HepG2 (cell line): ENCODE data around the gene PSMD4. TPM values are rescaled to one million over a fixed set of nuclear protein-coding genes. Genes with fewer than 3 reads are reported as not detected.

Source experiments
- ARNT ChIP-seq: fragments of 450-650 bp; IDR thresholded peaks from 2 replicates; pipeline ENCODE4 v1.6.1; 2017
- CREB1 ChIP-seq, 2 experiments: fragments of 450-650 bp in 1 of 2; IDR thresholded peaks; 2 replicates each; pipeline ENCODE4 v1.6.1; 2016 to 2017; ENCODE audit warnings: control low read depth in 1 of 2, mild to moderate bottlenecking in 1 of 2, missing compliant biosample characterization in 1 of 2, missing genetic modification characterization in 1 of 2
- FOXA1 ChIP-seq, 2 experiments: fragments of 450-650 bp in 1 of 2; sonication (generic) in 1 of 2; formaldehyde crosslinking in 1 of 2; IDR thresholded peaks; 2 replicates each; pipeline versions ENCODE4 v1.4.0 to v1.6.1; 2016 to 2020; ENCODE audit warnings: missing genetic modification reagents in 1 of 2
- HDAC1 ChIP-seq: sonication (generic); formaldehyde crosslinking; IDR thresholded peaks from 2 replicates; pipeline ENCODE4 v1.5.1; 2020; ENCODE audit warnings: mild to moderate bottlenecking, missing genetic modification reagents
- JUNB ChIP-seq: sonication (generic); formaldehyde crosslinking; IDR thresholded peaks from 2 replicates; pipeline ENCODE4 v1.8.0; 2022; ENCODE audit warnings: missing genetic modification reagents, mild to moderate bottlenecking, borderline replicate concordance
- NCOR1 ChIP-seq: fragments of 200-600 bp; sonication (generic); IDR thresholded peaks from 2 replicates; pipeline ENCODE4 v1.7.0; 2017; ENCODE audit warnings: antibody characterized with exemption, low read length, borderline replicate concordance
- NFRKB ChIP-seq: fragments of 450-650 bp; IDR thresholded peaks from 2 replicates; pipeline ENCODE4 v1.6.1; 2017
- REPIN1 ChIP-seq: sonication (generic); formaldehyde crosslinking; IDR thresholded peaks from 2 replicates; pipeline ENCODE4 v1.8.0; 2022; ENCODE audit warnings: missing genetic modification reagents, low read depth, mild to moderate bottlenecking, borderline replicate concordance
- SMAD3 ChIP-seq: sonication (generic); formaldehyde crosslinking; IDR thresholded peaks from 2 replicates; pipeline ENCODE4 v1.4.0; 2020; ENCODE audit warnings: missing genetic modification reagents
- SMAD9 ChIP-seq: sonication (generic); formaldehyde crosslinking; IDR thresholded peaks from 2 replicates; pipeline ENCODE4 v1.5.1; 2020; ENCODE audit warnings: mild to moderate bottlenecking, missing genetic modification reagents
- SP2 ChIP-seq: sonication (generic); formaldehyde crosslinking; IDR thresholded peaks from 2 replicates; pipeline ENCODE4 v1.5.1; 2020; ENCODE audit warnings: mild to moderate bottlenecking, missing genetic modification reagents
- TBP ChIP-seq: sonication (generic); formaldehyde crosslinking; IDR thresholded peaks from 2 replicates; pipeline ENCODE4 v1.5.0; 2020; ENCODE audit warnings: missing genetic modification reagents
- ZBTB7A ChIP-seq: sonication (generic); formaldehyde crosslinking; IDR thresholded peaks from 2 replicates; pipeline ENCODE4 v1.8.0; 2022; ENCODE audit warnings: mild to moderate bottlenecking, missing genetic modification reagents
- ZFX ChIP-seq: sonication (generic); formaldehyde crosslinking; IDR thresholded peaks from 2 replicates; pipeline ENCODE4 v1.4.0; 2020; ENCODE audit warnings: mild to moderate bottlenecking, low read depth, missing genetic modification reagents, moderate library complexity
- ZKSCAN5 ChIP-seq: sonication (generic); formaldehyde crosslinking; IDR thresholded peaks from 2 replicates; pipeline ENCODE4 v1.5.1; 2020; ENCODE audit warnings: mild to moderate bottlenecking, missing genetic modification reagents
- ZNF205 ChIP-seq: IDR thresholded peaks from 2 replicates; pipeline ENCODE4 v1.6.1; 2018; ENCODE audit warnings: missing biosample characterization, missing genetic modification reagents
- ZNF235 ChIP-seq: sonication (generic); formaldehyde crosslinking; IDR thresholded peaks from 2 replicates; pipeline ENCODE4 v1.8.1; 2023; ENCODE audit warnings: mild to moderate bottlenecking, missing genetic modification reagents, borderline replicate concordance
- ZNF484 ChIP-seq: sonication (generic); formaldehyde crosslinking; IDR thresholded peaks from 2 replicates; pipeline ENCODE4 v1.5.1; 2020; ENCODE audit warnings: mild to moderate bottlenecking, low read depth, missing genetic modification reagents, borderline replicate concordance
- ZNF569 ChIP-seq: sonication (generic); formaldehyde crosslinking; IDR thresholded peaks from 2 replicates; pipeline ENCODE4 v1.5.0; 2020; ENCODE audit warnings: mild to moderate bottlenecking, missing genetic modification reagents, moderate library complexity, borderline replicate concordance
- ZNF607 ChIP-seq: sonication (generic); formaldehyde crosslinking; IDR thresholded peaks from 2 replicates; pipeline ENCODE4 v1.5.1; 2020; ENCODE audit warnings: missing genetic modification reagents, mild to moderate bottlenecking, borderline replicate concordance
- ZNF75D ChIP-seq: sonication (generic); formaldehyde crosslinking; IDR thresholded peaks from 2 replicates; pipeline ENCODE4 v1.8.1; 2023; ENCODE audit warnings: missing genetic modification reagents, mild to moderate bottlenecking, borderline replicate concordance
- ZNF772 ChIP-seq: sonication (generic); formaldehyde crosslinking; IDR thresholded peaks from 2 replicates; pipeline ENCODE4 v1.5.0; 2020; ENCODE audit warnings: mild to moderate bottlenecking, missing genetic modification reagents
- polyA plus RNA-seq, 8 experiments: library from polyadenylated mRNA; depleted of rRNA in 3 of 8; stranded (reverse) in 7 of 8; unstranded in 1 of 8; fragments of >200 nt; fragmentation: Illumina TruSeq in 4 of 8; extraction: Trizol in 4 of 8; gene quantifications; 2 replicates each; pipeline versions ENCODE4 v1.2.1 to v1.2.3, GENCODE V29; 2011 to 2016; ENCODE audit warnings: low read depth in 4 of 8, missing spikeins in 1 of 8, mixed read lengths in 1 of 8; ENCODE audit not compliant: insufficient read depth in 1 of 8
- total RNA-seq, 5 experiments: library from RNA; depleted of rRNA; stranded (reverse); fragments of >200 nt; fragmentation: Illumina TruSeq; extraction: Trizol; gene quantifications; 2 replicates each; pipeline ENCODE4 v1.2.3, GENCODE V29; 2016; ENCODE audit warnings: low read depth in 1 of 5
- TF ChIP-seq, protein P1 (sequence below): sonication (generic); formaldehyde crosslinking; IDR thresholded peaks from 2 replicates; pipeline ENCODE4 v1.5.0; 2020; ENCODE audit warnings: missing genetic modification reagents, mild to moderate bottlenecking, borderline replicate concordance
- TF ChIP-seq, protein P2 (sequence below): sonication (generic); formaldehyde crosslinking; IDR thresholded peaks from 2 replicates; pipeline ENCODE4 v1.5.1; 2020; ENCODE audit warnings: missing genetic modification reagents, mild to moderate bottlenecking, borderline replicate concordance
- TF ChIP-seq, protein P3 (sequence below): IDR thresholded peaks from 2 replicates; pipeline ENCODE4 v1.6.1; 2016
- TF ChIP-seq, protein P4 (sequence below): sonication (generic); formaldehyde crosslinking; IDR thresholded peaks from 2 replicates; pipeline ENCODE4 v1.5.1; 2020; ENCODE audit warnings: missing genetic modification reagents, mild to moderate bottlenecking, borderline replicate concordance

Gene PSMD4
- total and polyA plus RNA-seq, 2 of the 13 experiments (the other 11 are each of a cell fraction or from before 2014, with no cell fraction given) = 194 to 243 TPM

DNA sequence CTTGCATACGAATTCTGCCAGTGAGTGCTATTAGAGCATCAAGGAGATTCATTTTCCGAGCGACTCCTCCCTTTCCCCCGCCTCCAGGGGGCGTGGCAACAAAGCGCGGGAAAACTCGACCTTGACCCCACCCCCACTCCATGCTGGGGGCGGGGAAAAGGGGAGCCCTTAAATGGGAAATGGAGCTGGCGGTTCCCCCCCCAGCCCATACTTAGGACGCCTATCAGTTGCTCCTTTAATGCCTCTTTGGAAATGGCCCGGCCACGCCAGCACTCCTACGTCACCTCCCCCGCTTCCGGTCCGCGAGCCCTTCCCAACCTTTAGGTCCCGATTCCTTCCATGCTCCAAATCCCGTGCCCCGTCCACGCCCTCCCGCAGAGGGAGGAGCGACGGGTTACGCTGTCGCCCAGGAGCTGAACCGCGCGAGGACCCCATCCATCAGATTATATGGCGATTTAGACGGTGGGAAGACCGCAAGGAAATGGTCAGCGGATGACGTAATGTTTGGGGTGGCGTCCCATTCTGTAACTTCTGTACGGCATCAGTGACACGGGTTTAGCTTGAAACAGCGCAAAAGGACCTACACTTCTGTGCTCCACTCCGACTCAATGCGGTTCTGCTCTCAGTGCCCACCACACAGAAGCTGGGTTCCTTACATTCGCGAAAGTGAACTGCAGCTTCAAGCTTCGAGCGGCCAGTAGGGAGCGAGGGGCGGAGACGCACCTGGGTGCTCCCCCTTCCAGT is 26.9 kb downstream of the PSMD4 start (continued):
- TF ChIP-seq ZNF607 (CRISPR knock-in tag) = peak; percentile 56; the same call in 1 of the 2 replicates
- TF ChIP-seq JUNB (CRISPR knock-in tag) = no peak
- TF ChIP-seq, protein P1, sequence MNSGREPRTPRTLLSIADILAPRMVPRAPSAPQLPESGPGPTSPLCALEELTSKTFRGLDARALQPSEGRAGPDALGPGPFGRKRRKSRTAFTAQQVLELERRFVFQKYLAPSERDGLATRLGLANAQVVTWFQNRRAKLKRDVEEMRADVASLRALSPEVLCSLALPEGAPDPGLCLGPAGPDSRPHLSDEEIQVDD (CRISPR knock-in tag) = no peak
- TF ChIP-seq, protein P2, sequence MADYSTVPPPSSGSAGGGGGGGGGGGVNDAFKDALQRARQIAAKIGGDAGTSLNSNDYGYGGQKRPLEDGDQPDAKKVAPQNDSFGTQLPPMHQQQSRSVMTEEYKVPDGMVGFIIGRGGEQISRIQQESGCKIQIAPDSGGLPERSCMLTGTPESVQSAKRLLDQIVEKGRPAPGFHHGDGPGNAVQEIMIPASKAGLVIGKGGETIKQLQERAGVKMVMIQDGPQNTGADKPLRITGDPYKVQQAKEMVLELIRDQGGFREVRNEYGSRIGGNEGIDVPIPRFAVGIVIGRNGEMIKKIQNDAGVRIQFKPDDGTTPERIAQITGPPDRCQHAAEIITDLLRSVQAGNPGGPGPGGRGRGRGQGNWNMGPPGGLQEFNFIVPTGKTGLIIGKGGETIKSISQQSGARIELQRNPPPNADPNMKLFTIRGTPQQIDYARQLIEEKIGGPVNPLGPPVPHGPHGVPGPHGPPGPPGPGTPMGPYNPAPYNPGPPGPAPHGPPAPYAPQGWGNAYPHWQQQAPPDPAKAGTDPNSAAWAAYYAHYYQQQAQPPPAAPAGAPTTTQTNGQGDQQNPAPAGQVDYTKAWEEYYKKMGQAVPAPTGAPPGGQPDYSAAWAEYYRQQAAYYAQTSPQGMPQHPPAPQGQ (CRISPR knock-in tag) = no peak
- 0 out of 2 replicates have a peak, but pooled peaks have one; percentile 44 for TF ChIP-seq SMAD3
- TF ChIP-seq REPIN1 (CRISPR knock-in tag) = peak; percentile 60
- TF ChIP-seq ZNF235 (CRISPR knock-in tag) = peak; percentile 50
- TF ChIP-seq ARNT = no peak
- TF ChIP-seq ZNF75D = no peak
- TF ChIP-seq, protein P3, sequence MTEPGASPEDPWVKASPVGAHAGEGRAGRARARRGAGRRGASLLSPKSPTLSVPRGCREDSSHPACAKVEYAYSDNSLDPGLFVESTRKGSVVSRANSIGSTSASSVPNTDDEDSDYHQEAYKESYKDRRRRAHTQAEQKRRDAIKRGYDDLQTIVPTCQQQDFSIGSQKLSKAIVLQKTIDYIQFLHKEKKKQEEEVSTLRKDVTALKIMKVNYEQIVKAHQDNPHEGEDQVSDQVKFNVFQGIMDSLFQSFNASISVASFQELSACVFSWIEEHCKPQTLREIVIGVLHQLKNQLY = 0 out of 2 replicates have a peak, but pooled peaks have one; percentile 31
- no peak for TF ChIP-seq ZNF205 (CRISPR knock-in tag)
- TF ChIP-seq CREB1 (IDR thresholded peaks at IDR 0.05) = peak; percentile 91
- TF ChIP-seq CREB1 (CRISPR knock-in tag; IDR thresholded peaks at IDR 0.05) = peak; percentile 94
- peak; percentile 36; the same call in 1 of the 2 replicates for TF ChIP-seq ZFX (CRISPR knock-in tag)
- no peak for TF ChIP-seq FOXA1 (IDR thresholded peaks at IDR 0.05)
- no peak for TF ChIP-seq FOXA1 (CRISPR knock-in tag; IDR thresholded peaks at IDR 0.05)
- peak; percentile 48; the same call in 1 of the 2 replicates for TF ChIP-seq ZNF569 (CRISPR knock-in tag)
- TF ChIP-seq SMAD9 (CRISPR knock-in tag) = no peak
- TF ChIP-seq, protein P4, sequence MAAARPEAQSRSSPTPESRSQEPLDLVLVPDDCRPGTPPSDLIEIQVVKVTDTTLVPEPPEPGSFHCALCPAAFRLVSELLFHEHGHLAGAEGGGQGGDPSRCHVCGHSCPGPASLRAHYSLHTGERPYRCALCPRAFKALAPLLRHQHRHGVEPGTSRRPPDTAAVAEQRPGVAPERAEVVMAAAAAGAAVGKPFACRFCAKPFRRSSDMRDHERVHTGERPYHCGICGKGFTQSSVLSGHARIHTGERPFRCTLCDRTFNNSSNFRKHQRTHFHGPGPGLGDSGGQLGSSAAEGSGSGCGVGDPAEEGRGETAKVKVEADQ (CRISPR knock-in tag) = peak; percentile 27; the same call in 1 of the 2 replicates
- TF ChIP-seq ZNF484 (CRISPR knock-in tag) = no peak
- TF ChIP-seq TBP (CRISPR knock-in tag) = no peak
- peak; percentile 69; the same call in 1 of the 2 replicates for TF ChIP-seq NCOR1
- TF ChIP-seq ZNF772 (CRISPR knock-in tag) = peak; percentile 74
- TF ChIP-seq NFRKB = no peak
- TF ChIP-seq ZBTB7A = 0 out of 2 replicates have a peak, but pooled peaks have one; percentile 7
- TF ChIP-seq ZKSCAN5 (CRISPR knock-in tag) = no peak
- peak; percentile 84 for TF ChIP-seq HDAC1 (CRISPR knock-in tag)
- no peak for TF ChIP-seq SP2
